Stimulated activated CD4-positive, alpha-beta T cell treated with anti-CD3 and anti-CD28 coated beads, Interleukin-1b, Interleukin-23, amount 100 ng/mL, for 48 hours (primary cell): Measurements from ENCODE around the gene MORN5.

Experiments used
- DNase-seq: peaks from one replicate; pipeline ENCODE4 v3.0.0-alpha.2; 2020

Gene MORN5

GRCh38 chr9:122218071-122218934 is 58.6 kb downstream of the MORN5 start:
- DNase-seq, result no peak

GRCh38 chr9:122218935-122219855 is 59.5 kb downstream of the MORN5 start:
- no peak for DNase-seq

GRCh38 chr9:122219856-122220672 is 60.4 kb downstream of the MORN5 start:
- DNase-seq, result no peak

GRCh38 chr9:122220673-122221182 is 61.0 kb downstream of the MORN5 start:
- no peak for DNase-seq

GRCh38 chr9:122221183-122221811 is 61.6 kb downstream of the MORN5 start:
- DNase-seq, result no peak

GRCh38 chr9:122222791-122223190 is 63.1 kb downstream of the MORN5 start:
- DNase-seq, result no peak

- DNase-seq, result no peak
These were observed 63.7 kb downstream of the MORN5 start for GRCh38 chr9:122223435-122223834.

GRCh38 chr9:122225312-122226141 is 65.8 kb downstream of the MORN5 start:
- DNase-seq, result no peak

GRCh38 chr9:122226142-122226757 is 66.5 kb downstream of the MORN5 start:
- DNase-seq, result no peak

- DNase-seq, result no peak
These were observed 67.3 kb downstream of the MORN5 start for GRCh38 chr9:122226758-122227574.

- no peak for DNase-seq
These were observed 67.8 kb downstream of the MORN5 start for GRCh38 chr9:122227575-122227900.

- DNase-seq, result no peak
These were observed 68.5 kb downstream of the MORN5 start for GRCh38 chr9:122228191-122228567.

- DNase-seq, result no peak
These were observed 69.1 kb downstream of the MORN5 start, which contains the start of gene LHX6 for GRCh38 chr9:122228568-122229484. Gene LHX6, minus strand, starts transcription at chr9:122228957. Its CDS starts 217 bp downstream, at chr9:122228740.

GRCh38 chr9:122229485-122229837 is 69.8 kb downstream of the MORN5 start:
- DNase-seq, result no peak

GRCh38 chr9:122232796-122233306 is 73.1 kb downstream of the MORN5 start:
- no peak for DNase-seq

- no peak for DNase-seq
These were observed 74.5 kb downstream of the MORN5 start for GRCh38 chr9:122234022-122234748.

- DNase-seq, result no peak
These were observed 77.0 kb downstream of the MORN5 start for GRCh38 chr9:122236681-122237080.

GRCh38 chr9:122239722-122240121 is 80.0 kb downstream of the MORN5 start:
- DNase-seq, result no peak
